Parathyroid adenoma (tissue), 2 donors: Measurements from ENCODE around the gene NPAS3.

Experiments
- H2AFZ ChIP-seq: fragments of 300-600 bp; sonication (generic); one replicate; pipeline ENCODE4 v1.7.0; 2017; ENCODE audit warnings: antibody characterized with exemption, mild to moderate bottlenecking
- H3K27ac ChIP-seq: fragments of 300-600 bp; sonication (generic); one replicate; pipeline ENCODE4 v1.7.0; 2017
- H3K27me3 ChIP-seq: fragments of 300-600 bp; sonication (generic); one replicate; pipeline ENCODE4 v1.7.0; 2017; ENCODE audit warnings: low read length; ENCODE audit not compliant: control insufficient read depth, insufficient read depth
- H3K36me3 ChIP-seq: fragments of 300-600 bp; sonication (generic); one replicate; pipeline ENCODE4 v1.7.0; 2017; ENCODE audit warnings: low read length; ENCODE audit not compliant: control insufficient read depth, insufficient read depth
- H3K4me1 ChIP-seq: fragments of 300-600 bp; sonication (generic); one replicate; pipeline ENCODE4 v1.7.0; 2017; ENCODE audit warnings: control low read depth
- H3K4me2 ChIP-seq: fragments of 300-600 bp; sonication (generic); one replicate; pipeline ENCODE4 v1.7.0; 2017; ENCODE audit warnings: low read length
- H3K4me3 ChIP-seq: fragments of 300-600 bp; sonication (generic); one replicate; pipeline ENCODE4 v1.7.0; 2017; ENCODE audit warnings: low read depth, low read length
- H3K79me2 ChIP-seq: fragments of 300-600 bp; sonication (generic); one replicate; pipeline ENCODE4 v1.7.0; 2017; ENCODE audit warnings: control low read depth
- H3K9ac ChIP-seq: fragments of 300-600 bp; sonication (generic); one replicate; pipeline ENCODE4 v1.7.0; 2017; ENCODE audit warnings: mild to moderate bottlenecking
- H3K9me3 ChIP-seq: fragments of 300-600 bp; sonication (generic); one replicate; pipeline ENCODE4 v1.7.0; 2017; ENCODE audit warnings: low read length; ENCODE audit not compliant: control insufficient read depth
- CTCF ChIP-seq: fragments of 300-600 bp; sonication (generic); IDR thresholded peaks from one replicate; pipeline ENCODE4 v1.7.0; 2017; ENCODE audit warnings: antibody characterized with exemption, mild to moderate bottlenecking
- donor health status: primary hyperparathyroidism.

NPAS3 gene

DNA sequence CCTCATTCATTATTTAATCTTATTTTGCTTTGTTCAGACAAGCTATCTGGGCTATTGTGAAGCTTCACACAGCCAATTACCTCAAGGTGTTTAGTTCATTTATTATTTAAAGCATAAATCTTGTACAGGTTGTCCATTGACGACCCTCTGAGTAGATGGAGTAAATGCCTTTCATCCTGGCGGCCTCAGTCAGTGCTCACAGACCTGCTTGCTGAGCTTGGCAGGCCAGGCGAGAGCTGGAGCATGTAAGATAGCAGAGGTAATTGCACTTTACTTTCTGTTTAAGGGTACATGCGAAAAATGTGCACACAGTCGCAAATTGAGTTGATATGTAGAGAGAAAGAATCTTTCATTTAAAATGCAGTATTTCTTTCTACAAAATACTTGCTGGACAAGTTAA, 224.4 kb downstream of the NPAS3 start:
- H3K27ac ChIP-seq = no peak overlapping the region
- H3K9me3 ChIP-seq = no peaks in the 10 kb centered on the region

DNA sequence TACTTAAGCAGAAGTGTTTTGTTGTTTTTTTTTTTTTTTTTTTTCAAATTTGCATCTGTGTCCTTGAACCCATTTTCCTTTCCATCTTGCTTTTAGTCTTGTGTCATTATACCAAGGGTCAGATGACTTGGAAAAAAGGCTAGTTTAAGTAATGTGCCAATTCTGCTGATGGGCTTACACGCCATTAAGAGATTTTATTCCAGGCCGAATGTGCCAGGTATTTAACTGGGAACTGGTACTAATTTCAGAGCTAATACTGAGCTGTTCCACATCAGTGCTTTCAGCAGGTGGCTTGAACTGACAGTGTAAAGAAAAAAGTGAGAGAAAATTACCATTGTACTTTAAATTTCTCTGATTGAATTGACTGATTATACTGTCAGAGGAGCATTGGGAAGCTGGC, 224.9 kb downstream of the NPAS3 start:
- no peak overlapping the region for H3K4me3 ChIP-seq
- no peaks in the 10 kb centered on the region for H3K36me3 ChIP-seq
- no peaks in the 10 kb centered on the region for H3K4me1 ChIP-seq
- no peaks in the 10 kb centered on the region for H3K79me2 ChIP-seq
- no peak overlapping the region for H3K9ac ChIP-seq
- no peak overlapping the region for H3K27ac ChIP-seq
- H2AFZ ChIP-seq = no peak overlapping the region
- H3K9me3 ChIP-seq = no peaks in the 10 kb centered on the region
- no peak overlapping the region for H3K4me2 ChIP-seq
- no peaks in the 10 kb centered on the region for H3K27me3 ChIP-seq
- TF ChIP-seq CTCF = no peak

More for the DNA sequence above, 224.4 kb downstream of the NPAS3 start:
- H2AFZ ChIP-seq = no peak overlapping the region
- no peak for TF ChIP-seq CTCF
- no peak overlapping the region for H3K4me2 ChIP-seq
- H3K4me1 ChIP-seq = no peaks in the 10 kb centered on the region
- H3K79me2 ChIP-seq = no peaks in the 10 kb centered on the region
- no peaks in the 10 kb centered on the region for H3K36me3 ChIP-seq
- H3K27me3 ChIP-seq = no peaks in the 10 kb centered on the region
- H3K4me3 ChIP-seq = no peak overlapping the region
- H3K9ac ChIP-seq = no peak overlapping the region

GRCh38 chr14:33165144-33165925, 226.7 kb downstream of the NPAS3 start:
- no peaks in the 10 kb centered on the region for H3K4me1 ChIP-seq
- H3K4me2 ChIP-seq = no peak overlapping the region
- H3K27ac ChIP-seq = no peak overlapping the region
- TF ChIP-seq CTCF = no peak
- no peak overlapping the region for H3K9ac ChIP-seq
- no peaks in the 10 kb centered on the region for H3K36me3 ChIP-seq
- H3K27me3 ChIP-seq = no peaks in the 10 kb centered on the region
- no peak overlapping the region for H3K4me3 ChIP-seq
- no peak overlapping the region for H2AFZ ChIP-seq
- no peaks in the 10 kb centered on the region for H3K79me2 ChIP-seq
- no peaks in the 10 kb centered on the region for H3K9me3 ChIP-seq

- no peak overlapping the region for H3K4me3 ChIP-seq
- H3K4me1 ChIP-seq = no peaks in the 10 kb centered on the region
- no peak overlapping the region for H3K4me2 ChIP-seq
- H3K9ac ChIP-seq = no peak overlapping the region
- no peaks in the 10 kb centered on the region for H3K27me3 ChIP-seq
- H3K79me2 ChIP-seq = no peaks in the 10 kb centered on the region
- TF ChIP-seq CTCF = no peak
- no peak overlapping the region for H2AFZ ChIP-seq
- no peaks in the 10 kb centered on the region for H3K9me3 ChIP-seq
- no peak overlapping the region for H3K27ac ChIP-seq
- no peaks in the 10 kb centered on the region for H3K36me3 ChIP-seq
Observed at GRCh38 chr14:33165926-33166289, 227.2 kb downstream of the NPAS3 start.

- no peak for TF ChIP-seq CTCF
- no peak overlapping the region for H3K4me3 ChIP-seq
- no peak overlapping the region for H2AFZ ChIP-seq
- H3K79me2 ChIP-seq = no peaks in the 10 kb centered on the region
- no peaks in the 10 kb centered on the region for H3K9me3 ChIP-seq
- H3K27me3 ChIP-seq = no peaks in the 10 kb centered on the region
- H3K4me1 ChIP-seq = no peaks in the 10 kb centered on the region
- no peak overlapping the region for H3K4me2 ChIP-seq
- no peak overlapping the region for H3K9ac ChIP-seq
- no peak overlapping the region for H3K27ac ChIP-seq
- H3K36me3 ChIP-seq = no peaks in the 10 kb centered on the region
Observed at GRCh38 chr14:33175951-33176350, 237.3 kb downstream of the NPAS3 start.
